GM13976 (cell line): ENCODE results near the gene INPP5J.

ENCODE experiments used
- DNase-seq: peaks from one replicate; pipeline ENCODE4 v3.0.0; 2012; ENCODE audit warnings: low spot score
- in situ Hi-C: fragments of 300-500 bp; cut with MboI; formaldehyde crosslinking; loops from one replicate; pipeline ENCODE4 v1.12.0; 2022; ENCODE audit warnings: low sequenced_read_pairs, mixed read lengths, inconsistent platforms; ENCODE audit not compliant: unreplicated experiment
- TF ChIP-seq, protein P1 (sequence below): IDR thresholded peaks from 2 replicates; pipeline ENCODE4 v1.5.1; 2012; ENCODE audit warnings: borderline replicate concordance, mild to moderate bottlenecking; ENCODE audit not compliant: insufficient read depth; ENCODE audit errors: extremely low read depth, missing control alignments, control extremely low read depth

The INPP5J gene

DNA sequence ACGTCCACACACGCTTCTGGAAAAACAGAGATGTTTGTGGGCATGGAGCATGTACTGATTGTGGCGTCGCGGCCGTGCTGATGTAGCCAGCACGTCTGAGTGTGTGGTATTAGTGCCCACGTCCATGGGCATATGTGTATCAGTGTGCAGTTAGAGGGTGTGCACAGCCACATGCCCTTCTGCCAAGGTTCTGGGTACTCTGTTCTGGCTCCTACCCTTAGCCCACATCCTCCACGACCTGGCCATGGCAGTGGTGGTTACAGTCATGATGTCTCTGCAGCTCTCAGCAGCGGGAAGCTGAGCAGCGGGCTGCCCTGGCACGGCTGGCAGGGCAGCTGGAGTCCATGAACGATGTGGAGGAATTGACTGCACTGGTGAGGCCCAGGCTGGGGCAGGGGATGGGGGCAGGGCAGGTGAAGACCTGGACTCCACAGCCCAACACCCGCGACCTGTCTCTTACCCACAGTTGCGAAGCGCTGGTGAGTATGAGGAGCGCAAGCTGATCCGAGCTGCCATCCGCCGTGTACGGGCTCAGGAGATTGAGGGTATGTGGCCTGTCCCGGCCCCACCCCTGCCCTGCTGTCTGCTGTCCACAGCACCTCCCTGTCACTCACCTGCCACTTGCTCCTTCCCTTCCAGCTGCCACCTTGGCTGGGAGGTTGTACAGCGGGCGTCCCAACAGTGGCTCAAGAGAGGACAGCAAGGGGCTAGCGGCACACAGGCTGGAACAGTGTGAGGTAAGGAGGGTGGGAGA, 34.4 kb upstream of the INPP5J start:
- TF ChIP-seq, protein P1, sequence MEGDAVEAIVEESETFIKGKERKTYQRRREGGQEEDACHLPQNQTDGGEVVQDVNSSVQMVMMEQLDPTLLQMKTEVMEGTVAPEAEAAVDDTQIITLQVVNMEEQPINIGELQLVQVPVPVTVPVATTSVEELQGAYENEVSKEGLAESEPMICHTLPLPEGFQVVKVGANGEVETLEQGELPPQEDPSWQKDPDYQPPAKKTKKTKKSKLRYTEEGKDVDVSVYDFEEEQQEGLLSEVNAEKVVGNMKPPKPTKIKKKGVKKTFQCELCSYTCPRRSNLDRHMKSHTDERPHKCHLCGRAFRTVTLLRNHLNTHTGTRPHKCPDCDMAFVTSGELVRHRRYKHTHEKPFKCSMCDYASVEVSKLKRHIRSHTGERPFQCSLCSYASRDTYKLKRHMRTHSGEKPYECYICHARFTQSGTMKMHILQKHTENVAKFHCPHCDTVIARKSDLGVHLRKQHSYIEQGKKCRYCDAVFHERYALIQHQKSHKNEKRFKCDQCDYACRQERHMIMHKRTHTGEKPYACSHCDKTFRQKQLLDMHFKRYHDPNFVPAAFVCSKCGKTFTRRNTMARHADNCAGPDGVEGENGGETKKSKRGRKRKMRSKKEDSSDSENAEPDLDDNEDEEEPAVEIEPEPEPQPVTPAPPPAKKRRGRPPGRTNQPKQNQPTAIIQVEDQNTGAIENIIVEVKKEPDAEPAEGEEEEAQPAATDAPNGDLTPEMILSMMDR, result no peak
- no peak for DNase-seq
- in situ Hi-C loops, result no loop called here

GRCh38 chr22:31089160-31090100, 33.3 kb upstream of the INPP5J start:
- peak; percentile 84 for DNase-seq
- TF ChIP-seq, protein P1, result peak; percentile 85
- in situ Hi-C loops, result no loop called here

- no peak for DNase-seq
Measured at GRCh38 chr22:31090217-31091085, 32.3 kb upstream of the INPP5J start.

DNA sequence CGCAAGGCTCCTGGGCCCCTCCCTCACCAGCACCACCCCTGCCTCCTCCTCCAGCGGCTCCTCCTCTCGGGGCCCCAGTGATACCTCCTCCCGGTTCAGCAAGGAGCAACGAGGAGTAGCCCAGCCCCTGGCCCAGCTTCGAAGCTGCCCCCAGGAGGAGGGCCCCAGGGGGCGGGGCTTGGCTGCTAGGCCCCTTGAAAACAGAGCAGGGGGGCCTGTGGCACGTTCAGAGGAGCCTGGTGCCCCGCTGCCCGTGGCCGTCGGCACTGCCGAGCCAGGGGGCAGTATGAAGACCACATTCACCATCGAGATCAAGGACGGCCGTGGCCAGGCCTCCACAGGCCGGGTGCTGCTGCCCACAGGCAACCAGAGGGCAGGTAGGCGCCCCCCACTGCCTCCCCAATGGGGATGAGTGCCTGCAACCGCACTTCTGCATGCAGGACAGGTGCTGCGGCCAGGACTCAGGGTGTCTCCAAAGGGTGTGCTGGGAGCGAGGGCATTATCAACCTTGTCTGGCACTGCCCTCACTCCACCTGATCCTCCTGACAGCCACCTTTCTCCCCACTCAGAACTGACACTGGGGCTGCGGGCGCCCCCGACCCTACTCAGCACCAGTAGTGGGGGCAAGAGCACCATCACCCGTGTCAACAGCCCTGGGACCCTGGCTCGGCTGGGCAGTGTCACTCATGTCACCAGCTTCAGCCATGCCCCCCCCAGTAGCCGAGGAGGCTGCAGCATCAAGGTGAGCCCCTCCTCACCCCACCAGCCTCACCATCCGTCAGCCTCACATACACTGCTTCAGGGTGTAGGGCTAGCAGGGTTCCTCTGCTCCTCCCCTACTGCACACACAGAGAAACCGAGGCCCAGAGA, 31.4 kb upstream of the INPP5J start:
- TF ChIP-seq, protein P1, result no peak
- no peak for DNase-seq
- in situ Hi-C loops, result no loop called here

More at GRCh38 chr22:31090217-31091085, 32.3 kb upstream of the INPP5J start:
- TF ChIP-seq, protein P1, result no peak
- in situ Hi-C loops, result no loop called here

GRCh38 chr22:31092161-31092560, 30.6 kb upstream of the INPP5J start:
- DNase-seq, result no peak
- in situ Hi-C loops, result no loop called here
- TF ChIP-seq, protein P1, result no peak
